GM12878 (cell line): ENCODE results near the gene PRLH. TPM values are rescaled to one million over a fixed set of nuclear protein-coding genes. Genes with fewer than 3 reads are reported as not detected.

Source experiments
- ATAC-seq: fragments of 200-7000 bp; cut with Tn5 transposase; 3 replicates; pipeline ENCODE4 v1.9.1; 2020; ENCODE audit warnings: mild to moderate bottlenecking, moderate library complexity
- BruUV-seq: library from RNA; stranded (reverse); fragments of 400-500 nt; replicated peaks from 2 replicates; lab custom pipeline; 2021; lab: Mats Ljungman, UMichigan
- CTCF ChIA-PET: fragments of 300-600 bp; sonication (Branson Sonifier 250); formaldehyde crosslinking; extraction: SDS; loops from one replicate; lab custom pipeline; 2021; ENCODE audit warnings: inconsistent platforms; lab: Yijun Ruan, JAX
- POLR2A ChIA-PET: fragments of 350-600 bp; formaldehyde crosslinking; extraction: SDS; loops from one replicate; lab custom pipeline; 2021; ENCODE audit warnings: inconsistent platforms; lab: Charles Lee
- RAD21 ChIA-PET: fragments of 300-600 bp; sonication (Branson Sonifier 250); formaldehyde crosslinking; loops from one replicate; lab custom pipeline; 2023; ENCODE audit warnings: antibody characterized with exemption; ENCODE audit not compliant: unreplicated experiment; lab: Charles Lee
- SMC1A ChIA-PET: fragments of 300-600 bp; sonication (Branson Sonifier 250); formaldehyde crosslinking; loops from one replicate; lab custom pipeline; 2023; ENCODE audit not compliant: unreplicated experiment, uncharacterized antibody; lab: Charles Lee
- DNase-seq: peaks from one replicate; pipeline ENCODE4 v3.0.0-alpha.2; 2011; ENCODE audit warnings: low read depth, low spot score
- FAIRE-seq: peaks from 3 replicates; lab custom pipeline; 2011; peaks lifted over from hg19 to GRCh38; lab: Jason Lieb, UNC
- H2AFZ ChIP-seq: 2 replicates; pipeline ENCODE4 v1.6.0; 2011; ENCODE audit warnings: low read depth, low read length, control low read depth; ENCODE audit not compliant: control insufficient read depth
- H3K27ac ChIP-seq: 2 replicates; pipeline ENCODE4 v1.5.1; 2011; ENCODE audit warnings: control low read depth; ENCODE audit not compliant: control insufficient read depth, insufficient read depth
- H3K27me3 ChIP-seq, 2 experiments: replicated peaks in 1 of 2; 2 replicates each; pipeline versions ENCODE4 v1.6.0 to v1.6.1; 2011; ENCODE audit warnings: low read length in 1 of 2; ENCODE audit not compliant: control insufficient read depth in 2 of 2, insufficient read depth in 2 of 2
- H3K36me3 ChIP-seq, 2 experiments: 2 replicates each; pipeline ENCODE4 v1.5.1; 2011; ENCODE audit warnings: low read length in 1 of 2; ENCODE audit not compliant: control insufficient read depth in 2 of 2, insufficient read depth in 2 of 2
- H3K4me1 ChIP-seq: 2 replicates; pipeline ENCODE4 v1.6.1; 2011; ENCODE audit warnings: mild to moderate bottlenecking, low read length, moderate library complexity, mixed read lengths; ENCODE audit not compliant: control insufficient read depth, insufficient read depth
- H3K4me2 ChIP-seq: 2 replicates; pipeline ENCODE4 v1.6.0; 2011; ENCODE audit warnings: control low read depth; ENCODE audit not compliant: control insufficient read depth, insufficient read depth
- H3K4me3 ChIP-seq: fragments of 200-600 bp; sonication (generic); 2 replicates; pipeline ENCODE4 v1.5.1; 2016
- H3K79me2 ChIP-seq: 2 replicates; pipeline ENCODE4 v1.6.0; 2011; ENCODE audit warnings: low read length; ENCODE audit not compliant: control insufficient read depth, insufficient read depth
- H3K9ac ChIP-seq: 2 replicates; pipeline ENCODE4 v1.8.0; 2011; ENCODE audit warnings: low read length, control low read depth, mixed read lengths; ENCODE audit not compliant: control insufficient read depth, insufficient read depth
- H3K9me3 ChIP-seq: replicated peaks from 3 replicates; pipeline ENCODE4 v1.5.1; 2011; ENCODE audit warnings: mild to moderate bottlenecking, low read length; ENCODE audit not compliant: control insufficient read depth, insufficient read depth
- H4K20me1 ChIP-seq: 2 replicates; pipeline ENCODE4 v1.6.0; 2011; ENCODE audit not compliant: control insufficient read depth, insufficient read depth
- BCL11A ChIP-seq: IDR thresholded peaks from 2 replicates; pipeline ENCODE4 v1.6.1; 2011; ENCODE audit warnings: low read depth, low read length
- HCFC1 ChIP-seq: fragments of 150-350 bp; IDR thresholded peaks from 2 replicates; pipeline ENCODE4 v1.6.1; 2014; ENCODE audit warnings: low read length
- NR2F1 ChIP-seq: fragments of 450-650 bp; conservative IDR thresholded peaks from 2 replicates; pipeline ENCODE4 v1.6.1; 2017; ENCODE audit warnings: mild to moderate bottlenecking
- SUPT20H ChIP-seq: IDR thresholded peaks from 2 replicates; pipeline ENCODE4 v1.6.1; 2011; ENCODE audit warnings: low read depth, mild to moderate bottlenecking, low read length, moderate library complexity, borderline replicate concordance; ENCODE audit not compliant: control insufficient read depth
- TAF1 ChIP-seq: IDR thresholded peaks from 2 replicates; pipeline ENCODE4 v1.6.1; 2011; ENCODE audit warnings: mild to moderate bottlenecking, low read depth, low read length, borderline replicate concordance
- WGBS: methylation state at CpG from one replicate; pipeline ENCODE4 v1.1.6; 2016; ENCODE audit warnings: low lambda C conversion rate; ENCODE audit not compliant: insufficient replicate concordance, insufficient coverage; ENCODE audit errors: missing lambda C conversion rate; 5-methylcytosine and 5-hydroxymethylcytosine counted together
- in situ Hi-C: fragments of 300-500 bp; cut with MboI; formaldehyde crosslinking; loops from 9 replicates; pipeline ENCODE4 v1.14.3; 2018; ENCODE audit warnings: mixed read lengths
- intact Hi-C: fragments of 100-400 bp; cut with micrococcal nuclease; formaldehyde crosslinking; loops from one replicate; pipeline ENCODE4 v1.14.2; 2022; ENCODE audit not compliant: unreplicated experiment
- polyA plus RNA-seq, 11 experiments: library from polyadenylated mRNA; depleted of rRNA in 4 of 11; unstranded in 6 of 11; stranded (reverse) in 5 of 11; fragments of >200 nt; fragmentation: Nextera tagmentation in 4 of 11; fragmentation: Illumina TruSeq in 1 of 11; extraction: Ambion mirVana in 4 of 11; extraction: Trizol in 1 of 11; gene quantifications; 1 replicate in 1 of 11; 2 replicates in 10 of 11; pipeline versions ENCODE4 v1.2.1 to v1.2.3, GENCODE V29; 2011 to 2016; ENCODE audit warnings: inconsistent platforms in 2 of 11, missing spikeins in 2 of 11, low read depth in 1 of 11
- total RNA-seq, 4 experiments: library from RNA; depleted of rRNA in 3 of 4; stranded (reverse); fragments of >200 nt in 3 of 4; fragmentation: Illumina TruSeq in 1 of 4; extraction: Trizol in 1 of 4; gene quantifications; 2 replicates each; pipeline versions ENCODE4 v1.2.1 to v1.2.3, GENCODE V29; 2013 to 2021
- TF ChIP-seq, protein P1 (sequence below): fragments of 450-650 bp; IDR thresholded peaks from 2 replicates; pipeline ENCODE4 v1.6.1; 2017; ENCODE audit warnings: borderline replicate concordance

PRLH gene
- total and polyA plus RNA-seq, 10 of the 15 experiments (the other 5 are each of a cell fraction or from before 2014, with no cell fraction given): not detected

DNA sequence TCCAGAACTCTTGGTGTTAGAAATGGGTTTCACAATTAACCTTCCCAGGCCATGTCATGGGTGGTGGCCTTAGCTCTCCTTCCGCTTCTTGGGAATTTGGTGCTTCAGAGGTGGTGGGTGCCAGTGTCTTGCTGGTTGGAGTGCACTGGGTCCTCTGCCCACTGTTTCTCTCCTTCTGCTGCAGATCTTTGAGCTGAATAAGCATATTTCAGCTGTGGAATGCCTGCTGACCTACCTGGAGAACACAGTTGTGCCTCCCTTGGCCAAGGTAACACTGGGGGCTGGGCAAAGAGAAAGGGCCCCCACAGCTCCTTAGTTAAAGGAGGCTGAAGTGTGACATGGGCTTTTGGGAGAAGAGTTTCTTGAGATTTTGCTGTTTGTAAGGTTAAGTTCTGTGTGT lies 32.0 kb upstream of the PRLH start:
- Histone ChIP-seq H3K4me1 (peaks cover 10% of the 10 kb centered on the region), H2AFZ (no peak overlapping the region), H3K9ac (no peak overlapping the region), H4K20me1 (no peaks in the 10 kb centered on the region), H3K27me3 (peaks cover 0 to 3% of the 10 kb centered on the region in 2 experiments; a peak in 1 of 4 replicates), H3K36me3 (no peaks in the 10 kb centered on the region), H3K79me2 (no peaks in the 10 kb centered on the region), H3K9me3 (no peaks in the 10 kb centered on the region; the same call in 2 of the 3 replicates), H3K4me3 (no peak overlapping the region)
- no peak for ATAC-seq
- intact Hi-C loops: no loop called here
- ChIA-PET POLR2A (no interaction called here), CTCF (interaction anchor here (0.5 to 3.2 kb wide), 5 partner anchors 22 to 857 kb away, joined by 3 to 13 read pairs (median 3); no protein-coding TSS in a partner anchor), RAD21 (interaction anchor here (1.0 to 1.6 kb wide), 3 partner anchors 12 to 37 kb away, joined by 3 to 4 read pairs (median 3); no protein-coding TSS in a partner anchor), SMC1A (interaction anchor here (0.6 to 1.4 kb wide), 3 partner anchors 14 to 23 kb away, joined by 3 to 4 read pairs (median 4); no protein-coding TSS in a partner anchor)
- FAIRE-seq: no peak
- BruUV-seq: no TSS peak
- DNase-seq: no peak
- 91% methylated on average over 1 of the region's 1 CpG for WGBS
- no peak for TF ChIP-seq BCL11A
- no peak for TF ChIP-seq NR2F1
- TF ChIP-seq, protein P1, sequence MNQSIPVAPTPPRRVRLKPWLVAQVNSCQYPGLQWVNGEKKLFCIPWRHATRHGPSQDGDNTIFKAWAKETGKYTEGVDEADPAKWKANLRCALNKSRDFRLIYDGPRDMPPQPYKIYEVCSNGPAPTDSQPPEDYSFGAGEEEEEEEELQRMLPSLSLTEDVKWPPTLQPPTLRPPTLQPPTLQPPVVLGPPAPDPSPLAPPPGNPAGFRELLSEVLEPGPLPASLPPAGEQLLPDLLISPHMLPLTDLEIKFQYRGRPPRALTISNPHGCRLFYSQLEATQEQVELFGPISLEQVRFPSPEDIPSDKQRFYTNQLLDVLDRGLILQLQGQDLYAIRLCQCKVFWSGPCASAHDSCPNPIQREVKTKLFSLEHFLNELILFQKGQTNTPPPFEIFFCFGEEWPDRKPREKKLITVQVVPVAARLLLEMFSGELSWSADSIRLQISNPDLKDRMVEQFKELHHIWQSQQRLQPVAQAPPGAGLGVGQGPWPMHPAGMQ: no peak
- TF ChIP-seq SUPT20H: no peak
- no peak for TF ChIP-seq TAF1
- TF ChIP-seq HCFC1: no peak
- TF ChIP-seq, all 136 proteins: peak for 0
- in situ Hi-C loops: no loop called here
- Histone ChIP-seq H3K4me2 (no peak overlapping the region), H3K27ac (no peak overlapping the region)
